Peyer's patch (tissue), 4 donors: Measurements from ENCODE around the gene MOB3A. TPM values are rescaled to one million over a fixed set of nuclear protein-coding genes. Genes with fewer than 3 reads are reported as not detected.

ENCODE experiments used
- DNase-seq, 3 donors: peaks; one replicate each; pipeline ENCODE4 v3.0.0-alpha.2; 2017 to 2019
- H3K27ac ChIP-seq, 4 donors: fragments of 200-600 bp; sonication (generic); one replicate each; pipeline ENCODE4 v1.5.1; 2016 to 2019
- H3K27me3 ChIP-seq, 2 donors: fragments of 200-600 bp; sonication (generic); one replicate each; pipeline ENCODE4 v1.5.1; 2019
- H3K36me3 ChIP-seq, 3 donors: fragments of 200-600 bp; sonication (generic); one replicate each; pipeline ENCODE4 v1.5.1; 2016 to 2019
- H3K4me1 ChIP-seq, 4 donors: fragments of 200-600 bp; sonication (generic); one replicate each; pipeline ENCODE4 v1.5.1; 2016 to 2019
- H3K4me3 ChIP-seq, 4 donors: fragments of 200-600 bp; sonication (generic); 1 replicate in 3 of 4; 2 replicates in 1 of 4; pipeline ENCODE4 v1.5.1; 2016 to 2019; ENCODE audit warnings: mild to moderate bottlenecking in 1 of 4
- H3K9me3 ChIP-seq, 4 donors: fragments of 200-600 bp; sonication (generic); one replicate each; pipeline ENCODE4 v1.5.1; 2016 to 2019; ENCODE audit warnings: mild to moderate bottlenecking in 1 of 4
- POLR2A ChIP-seq, 2 donors: fragments of 450-650 bp; IDR thresholded peaks; one replicate each; pipeline ENCODE4 v1.5.1; 2017; ENCODE audit warnings: antibody characterized with exemption in 2 of 2, mild to moderate bottlenecking in 2 of 2, moderate library complexity in 2 of 2
- total RNA-seq, 4 donors: library from RNA; depleted of rRNA; stranded (reverse); fragments of >200 nt; gene quantifications; one replicate each; pipeline ENCODE4 v1.1.0, GENCODE V29; 2016
- TF ChIP-seq, protein P1 (sequence below), 6 experiments: fragments of 450-650 bp in 4 of 6; fragments of 200-600 bp in 2 of 6; sonication (generic) in 1 of 6; IDR thresholded peaks; one replicate each; pipeline ENCODE4 v1.5.1; 2017 to 2019; ENCODE audit warnings: antibody characterized with exemption in 6 of 6, mild to moderate bottlenecking in 3 of 6, moderate library complexity in 1 of 6

The MOB3A gene
- total RNA-seq, 4 donors from 2014 or later, result 32.6 to 55.3 (median 35.1) TPM

DNA sequence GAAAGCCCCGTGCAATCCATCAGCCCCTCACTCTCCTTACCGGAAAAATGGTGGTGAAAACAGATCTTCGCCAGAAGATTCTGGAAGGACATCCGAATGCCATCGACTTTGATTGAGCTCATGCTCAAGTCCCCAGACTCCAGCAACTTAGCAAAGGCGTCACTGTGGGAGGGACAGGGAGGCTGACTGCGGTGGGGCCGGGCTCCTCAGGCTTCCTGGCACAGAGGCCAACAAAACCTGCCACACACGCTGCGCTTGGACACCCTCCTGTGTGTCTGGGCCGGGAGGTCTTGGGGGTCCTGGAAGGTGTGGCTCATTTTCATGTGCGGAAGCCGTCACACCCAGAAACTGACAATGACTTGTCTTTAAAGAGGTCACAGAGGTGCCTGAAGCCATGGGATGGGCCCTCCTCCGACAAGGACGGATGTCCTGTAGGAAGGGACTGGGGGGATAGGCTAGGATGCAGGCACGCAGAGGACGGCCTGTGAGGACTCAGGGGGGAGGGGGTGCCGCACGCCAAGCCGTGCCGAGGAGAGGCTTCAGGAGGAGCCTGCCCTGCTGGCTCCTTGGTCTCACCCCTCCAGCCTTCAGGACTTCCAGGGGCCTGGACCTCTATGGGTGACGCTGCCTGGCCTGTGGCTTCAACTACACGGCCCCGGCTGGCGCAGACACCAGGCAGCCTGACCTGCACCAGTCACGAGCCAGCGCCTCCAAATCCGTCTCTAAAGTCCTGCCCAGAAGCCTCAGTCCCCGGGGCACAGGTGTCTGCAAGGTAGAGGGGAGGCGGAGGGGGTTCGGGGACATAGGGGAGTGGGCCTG lies 13.1 kb upstream of the MOB3A start:
- H3K36me3 ChIP-seq, result peaks cover 0 to 95% (median 0%) of the 10 kb centered on the region in 3 donors
- no peak for DNase-seq

DNA sequence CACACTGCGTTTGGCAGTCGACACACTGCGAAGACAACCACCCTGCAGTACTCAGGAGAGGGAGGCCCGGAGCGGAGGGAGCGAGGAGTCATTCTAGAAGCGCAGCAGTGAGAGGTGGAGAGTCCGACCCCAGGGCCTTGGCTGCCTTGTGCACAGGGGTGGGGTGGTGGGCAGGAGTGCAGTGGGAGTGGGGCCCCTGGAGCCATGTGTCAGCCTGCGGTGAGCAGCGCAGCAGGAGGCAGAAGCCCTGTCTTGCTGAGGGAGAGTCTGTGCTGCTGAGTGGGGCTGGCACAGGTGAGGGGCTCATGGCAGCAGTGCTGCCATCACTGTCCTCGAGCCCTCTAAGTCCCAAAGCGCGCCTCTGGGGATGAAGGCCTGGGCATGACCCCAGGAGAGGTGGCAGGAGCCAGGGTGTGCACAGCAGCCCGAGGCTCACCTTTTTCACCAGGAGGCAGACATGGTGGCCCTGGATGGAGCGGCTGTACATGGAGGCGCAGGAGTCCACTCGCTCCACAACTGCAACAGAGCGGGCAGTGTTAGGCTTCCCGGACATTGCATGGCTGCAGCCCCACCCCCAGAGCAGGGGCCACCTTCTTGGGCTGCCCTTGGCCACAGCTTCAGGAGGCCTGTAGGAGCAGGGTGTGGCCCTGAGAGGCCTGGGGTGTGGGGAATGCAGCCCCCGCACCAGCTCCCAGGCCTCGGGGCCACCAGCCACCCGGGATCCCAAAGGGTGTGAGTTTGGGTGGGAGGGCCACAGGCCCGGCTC lies 12.3 kb upstream of the MOB3A start:
- H3K27me3 ChIP-seq, result no peaks in the 10 kb centered on the region
- H3K36me3 ChIP-seq, result peaks cover 0 to 89% (median 0%) of the 10 kb centered on the region in 3 donors
- H3K4me1 ChIP-seq, result peaks cover 0 to 4% (median 0%) of the 10 kb centered on the region in 4 donors
- no peak for DNase-seq
- no peak for TF ChIP-seq POLR2A (IDR thresholded peaks at IDR 0.05)
- TF ChIP-seq, protein P1, sequence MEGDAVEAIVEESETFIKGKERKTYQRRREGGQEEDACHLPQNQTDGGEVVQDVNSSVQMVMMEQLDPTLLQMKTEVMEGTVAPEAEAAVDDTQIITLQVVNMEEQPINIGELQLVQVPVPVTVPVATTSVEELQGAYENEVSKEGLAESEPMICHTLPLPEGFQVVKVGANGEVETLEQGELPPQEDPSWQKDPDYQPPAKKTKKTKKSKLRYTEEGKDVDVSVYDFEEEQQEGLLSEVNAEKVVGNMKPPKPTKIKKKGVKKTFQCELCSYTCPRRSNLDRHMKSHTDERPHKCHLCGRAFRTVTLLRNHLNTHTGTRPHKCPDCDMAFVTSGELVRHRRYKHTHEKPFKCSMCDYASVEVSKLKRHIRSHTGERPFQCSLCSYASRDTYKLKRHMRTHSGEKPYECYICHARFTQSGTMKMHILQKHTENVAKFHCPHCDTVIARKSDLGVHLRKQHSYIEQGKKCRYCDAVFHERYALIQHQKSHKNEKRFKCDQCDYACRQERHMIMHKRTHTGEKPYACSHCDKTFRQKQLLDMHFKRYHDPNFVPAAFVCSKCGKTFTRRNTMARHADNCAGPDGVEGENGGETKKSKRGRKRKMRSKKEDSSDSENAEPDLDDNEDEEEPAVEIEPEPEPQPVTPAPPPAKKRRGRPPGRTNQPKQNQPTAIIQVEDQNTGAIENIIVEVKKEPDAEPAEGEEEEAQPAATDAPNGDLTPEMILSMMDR (IDR thresholded peaks at IDR 0.05), result no peak
- peaks cover 0 to 4% (median 0%) of the 10 kb centered on the region in 4 donors for H3K9me3 ChIP-seq
- no peak overlapping the region for H3K4me3 ChIP-seq
- H3K27ac ChIP-seq, result no peak overlapping the region

More for the DNA sequence above, 13.1 kb upstream of the MOB3A start:
- Histone ChIP-seq H3K4me3 (no peak overlapping the region), H3K4me1 (peaks cover 0 to 4% (median 0%) of the 10 kb centered on the region in 4 donors), H3K27ac (no peak overlapping the region), H3K27me3 (no peaks in the 10 kb centered on the region), H3K9me3 (peaks cover 0 to 4% (median 0%) of the 10 kb centered on the region in 4 donors)
- no peak for TF ChIP-seq POLR2A (IDR thresholded peaks at IDR 0.05)
- TF ChIP-seq, protein P1 (IDR thresholded peaks at IDR 0.05), result no peak

DNA sequence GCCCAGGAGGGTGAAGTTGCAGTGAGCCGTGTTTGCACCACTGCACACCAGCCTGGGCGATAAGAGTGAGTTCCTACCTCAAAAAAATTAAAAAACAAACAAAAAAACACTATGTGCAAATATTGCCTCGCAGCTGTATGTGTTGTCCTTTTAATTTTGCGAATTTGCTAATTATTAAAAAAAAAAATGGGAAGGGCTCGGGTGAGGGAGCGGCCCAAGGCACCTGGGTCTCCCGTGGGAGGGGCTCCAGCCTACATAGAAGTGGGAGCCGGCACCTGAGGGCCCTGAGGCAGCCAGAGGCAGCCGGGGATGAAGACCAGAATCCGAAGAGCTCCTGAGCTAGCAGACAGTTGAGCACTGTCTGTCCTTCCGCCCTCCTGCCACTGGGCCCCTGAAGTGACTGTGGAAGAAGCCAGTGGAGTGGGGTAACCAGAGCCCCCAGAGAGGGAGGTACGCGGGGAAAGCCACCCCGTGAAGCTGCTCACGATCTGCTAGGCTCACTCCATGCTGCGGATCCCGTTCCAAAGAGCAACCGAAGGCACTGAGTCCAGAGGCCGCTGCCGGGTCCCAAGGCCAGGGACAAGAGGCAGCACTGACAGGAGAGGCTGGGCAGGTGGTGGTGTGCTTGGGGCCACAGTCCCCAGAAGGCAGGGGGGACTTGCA lies 7.0 kb upstream of the MOB3A start:
- peaks cover 0 to 78% (median 0%) of the 10 kb centered on the region in 3 donors for H3K36me3 ChIP-seq
- H3K27me3 ChIP-seq, result no peaks in the 10 kb centered on the region
- TF ChIP-seq, protein P1 (IDR thresholded peaks at IDR 0.05), result no peak
- H3K4me3 ChIP-seq, result no peak overlapping the region
- no peak overlapping the region for H3K27ac ChIP-seq
- H3K4me1 ChIP-seq, result no peaks in the 10 kb centered on the region
- H3K9me3 ChIP-seq, result peaks cover 0 to 4% (median 0%) of the 10 kb centered on the region in 4 donors
- no peak for DNase-seq

DNA sequence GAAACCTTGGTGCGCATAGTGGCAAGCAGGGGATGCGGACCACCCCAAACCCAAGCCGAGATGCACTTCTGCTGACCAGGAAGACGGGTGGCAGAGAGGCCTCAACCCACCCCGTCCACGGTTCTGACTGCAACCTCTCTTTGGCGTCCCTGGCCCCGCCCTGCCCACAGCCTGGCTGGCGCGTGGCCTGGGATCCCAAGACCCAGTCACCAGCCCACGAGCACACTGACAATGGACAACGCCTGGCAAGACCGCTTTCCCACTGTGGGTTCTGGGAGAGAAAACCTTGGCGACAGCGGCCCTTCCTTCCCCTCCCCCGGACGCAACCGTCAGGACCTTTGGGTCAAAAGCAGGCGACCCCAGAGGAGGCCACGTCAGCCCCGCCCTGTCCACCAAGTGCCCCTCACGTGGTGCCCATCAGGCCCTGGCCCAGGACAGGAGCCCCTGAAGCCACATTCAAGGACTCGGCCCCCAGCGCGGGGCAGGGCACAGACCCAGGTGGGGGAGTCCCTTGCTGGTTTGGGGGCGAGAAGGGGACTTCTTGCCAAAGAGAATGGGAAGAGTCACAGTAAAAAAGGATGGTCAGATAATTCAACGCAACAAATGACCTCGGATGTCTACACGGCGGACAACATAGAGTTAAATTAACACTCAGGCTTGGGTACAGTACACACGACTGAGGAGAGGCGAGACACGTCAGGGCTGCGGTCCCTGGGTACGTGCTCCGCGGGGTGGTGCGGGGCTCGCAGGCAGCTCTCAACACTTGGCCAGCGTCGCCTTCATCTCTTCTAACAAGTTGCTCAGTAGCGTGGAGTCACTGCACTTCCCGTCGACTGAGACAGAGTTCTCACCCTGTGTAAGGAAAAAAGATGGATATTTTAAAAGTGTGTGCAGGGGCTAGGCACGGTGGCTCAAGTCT lies 5.5 kb upstream of the MOB3A start:
- Histone ChIP-seq H3K4me1 (peaks cover 0 to 12% (median 9%) of the 10 kb centered on the region in 4 donors), H3K27ac (no peak overlapping the region), H3K36me3 (peaks cover 0 to 63% (median 0%) of the 10 kb centered on the region in 3 donors), H3K4me3 (no peak overlapping the region), H3K27me3 (no peaks in the 10 kb centered on the region), H3K9me3 (peaks cover 0 to 4% (median 0%) of the 10 kb centered on the region in 4 donors)
- TF ChIP-seq, protein P1 (IDR thresholded peaks at IDR 0.05), result no peak
- no peak for TF ChIP-seq POLR2A (IDR thresholded peaks at IDR 0.05)
- DNase-seq, result no peak
